ENCODE results near the gene SEMA4G.

Gene SEMA4G

GRCh38 chr10:100970914-100971811 lies 1.9 kb downstream of the SEMA4G start:
- TF ChIP-seq TCF4 (CRISPR knock-in tag; IDR thresholded peaks at IDR 0.05; ENCODE audit: borderline replicate concordance), result no peak
- TF ChIP-seq ZNF70 (CRISPR knock-in tag; IDR thresholded peaks at IDR 0.05), result no peak
- TF ChIP-seq CSRNP3 (CRISPR knock-in tag; IDR thresholded peaks at IDR 0.05), result no peak
- no peak for TF ChIP-seq CSDC2 (CRISPR knock-in tag; IDR thresholded peaks at IDR 0.05)
- no peak for TF ChIP-seq TOX (CRISPR knock-in tag; IDR thresholded peaks at IDR 0.05; ENCODE audit: borderline replicate concordance)
- TF ChIP-seq, protein P1, sequence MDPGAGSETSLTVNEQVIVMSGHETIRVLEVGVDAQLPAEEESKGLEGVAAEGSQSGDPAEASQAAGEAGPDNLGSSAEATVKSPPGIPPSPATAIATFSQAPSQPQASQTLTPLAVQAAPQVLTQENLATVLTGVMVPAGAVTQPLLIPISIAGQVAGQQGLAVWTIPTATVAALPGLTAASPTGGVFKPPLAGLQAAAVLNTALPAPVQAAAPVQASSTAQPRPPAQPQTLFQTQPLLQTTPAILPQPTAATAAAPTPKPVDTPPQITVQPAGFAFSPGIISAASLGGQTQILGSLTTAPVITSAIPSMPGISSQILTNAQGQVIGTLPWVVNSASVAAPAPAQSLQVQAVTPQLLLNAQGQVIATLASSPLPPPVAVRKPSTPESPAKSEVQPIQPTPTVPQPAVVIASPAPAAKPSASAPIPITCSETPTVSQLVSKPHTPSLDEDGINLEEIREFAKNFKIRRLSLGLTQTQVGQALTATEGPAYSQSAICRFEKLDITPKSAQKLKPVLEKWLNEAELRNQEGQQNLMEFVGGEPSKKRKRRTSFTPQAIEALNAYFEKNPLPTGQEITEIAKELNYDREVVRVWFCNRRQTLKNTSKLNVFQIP (CRISPR knock-in tag; IDR thresholded peaks at IDR 0.05; ENCODE audit: borderline replicate concordance, low read depth), result no peak
- TF ChIP-seq GLIS3 (CRISPR knock-in tag; IDR thresholded peaks at IDR 0.05), result no peak
- TF ChIP-seq SNAI2 (CRISPR knock-in tag; IDR thresholded peaks at IDR 0.05), result no peak
- TF ChIP-seq PATZ1 (CRISPR knock-in tag; IDR thresholded peaks at IDR 0.05; ENCODE audit: borderline replicate concordance), result no peak
- no peak for TF ChIP-seq BACH2 (CRISPR knock-in tag; IDR thresholded peaks at IDR 0.05; ENCODE audit: borderline replicate concordance)
- TF ChIP-seq OSR1 (CRISPR knock-in tag; IDR thresholded peaks at IDR 0.05), result no peak
- no peak for TF ChIP-seq ZNF565 (CRISPR knock-in tag; conservative IDR thresholded peaks at IDR 0.05; ENCODE audit: low read depth)
- no peak for TF ChIP-seq RARB (CRISPR knock-in tag; IDR thresholded peaks at IDR 0.05)
- TF ChIP-seq ZNF8 (CRISPR knock-in tag; IDR thresholded peaks at IDR 0.05), result no peak
- no peak for TF ChIP-seq ISL1 (CRISPR knock-in tag; IDR thresholded peaks at IDR 0.05)
- no peak for TF ChIP-seq ESRRG (CRISPR knock-in tag; IDR thresholded peaks at IDR 0.05)
- no peak for TF ChIP-seq ZFP30 (CRISPR knock-in tag; IDR thresholded peaks at IDR 0.05)
- no peak for TF ChIP-seq ZFP3 (CRISPR knock-in tag; IDR thresholded peaks at IDR 0.05)
- no peak for ATAC-seq

DNA sequence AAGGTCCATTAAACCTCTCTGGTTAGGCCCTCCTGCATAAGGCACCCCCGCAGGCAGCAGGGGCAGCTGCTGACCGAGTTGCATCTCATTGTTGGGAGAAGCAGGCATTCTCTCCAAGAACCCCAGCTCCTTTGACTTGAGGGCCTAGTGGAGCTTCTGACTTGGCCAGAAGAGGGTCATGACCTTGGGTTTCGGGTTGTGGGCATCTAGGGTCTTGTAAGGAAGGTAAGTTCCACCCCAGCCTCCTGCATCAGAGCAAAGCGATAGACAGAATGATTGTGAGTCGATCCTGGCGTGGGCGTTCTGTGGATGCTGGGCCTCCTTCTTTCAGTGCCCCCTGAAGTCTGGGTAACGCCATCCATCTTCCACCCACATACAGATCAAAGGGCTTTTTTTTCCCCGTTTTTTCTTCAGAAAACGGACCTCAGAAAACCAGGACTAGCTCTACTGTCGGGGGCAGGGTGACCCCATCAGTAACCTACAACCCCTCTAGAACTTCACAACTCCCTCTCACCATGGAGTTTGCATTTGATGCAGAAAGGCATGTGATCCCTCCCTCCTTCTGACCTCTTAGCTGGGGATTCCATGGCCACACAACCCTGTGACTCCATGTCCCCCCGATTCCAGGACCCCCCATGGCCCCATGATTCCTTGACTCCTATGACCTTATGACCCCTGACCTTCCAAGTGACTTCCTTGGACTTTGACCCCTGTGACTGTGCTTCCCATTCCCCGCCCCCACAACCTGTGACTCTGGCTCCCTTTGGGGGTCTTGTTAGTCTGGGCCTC lies 3.0 kb downstream of the SEMA4G start:
- ATAC-seq, result no peak
- no peak for TF ChIP-seq PATZ1 (CRISPR knock-in tag; IDR thresholded peaks at IDR 0.05; ENCODE audit: borderline replicate concordance)

DNA sequence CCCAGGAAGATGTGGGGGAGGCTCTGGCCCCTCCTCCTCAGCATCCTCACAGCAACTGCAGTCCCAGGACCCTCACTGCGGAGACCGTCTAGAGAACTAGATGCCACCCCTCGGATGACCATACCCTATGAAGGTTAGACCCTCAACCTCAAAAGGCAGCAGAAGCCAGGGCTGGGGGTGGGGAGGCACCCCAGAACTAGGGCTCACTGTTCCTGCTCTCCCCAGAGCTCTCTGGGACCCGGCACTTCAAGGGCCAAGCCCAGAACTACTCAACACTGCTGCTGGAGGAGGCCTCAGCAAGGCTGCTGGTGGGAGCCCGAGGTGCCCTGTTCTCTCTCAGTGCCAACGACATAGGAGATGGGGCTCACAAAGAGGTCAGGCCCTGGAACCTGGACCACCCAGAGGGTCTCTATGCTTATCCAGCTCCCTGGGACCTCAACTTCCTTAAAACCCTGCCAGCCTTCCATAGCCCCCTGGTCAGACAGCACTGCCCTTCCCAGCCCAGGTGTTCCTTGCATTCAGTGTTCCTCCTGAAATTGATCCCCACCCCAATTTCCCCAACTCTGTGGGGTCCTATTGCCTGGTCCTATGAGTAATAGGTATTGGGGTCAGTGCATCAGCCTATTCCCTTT lies 3.7 kb downstream of the SEMA4G start:
- no peak for ATAC-seq
- no peak for TF ChIP-seq PATZ1 (CRISPR knock-in tag; IDR thresholded peaks at IDR 0.05; ENCODE audit: borderline replicate concordance)
- no peak for TF ChIP-seq ZC3H10 (CRISPR knock-in tag; IDR thresholded peaks at IDR 0.05)
- TF ChIP-seq RARB (CRISPR knock-in tag; IDR thresholded peaks at IDR 0.05), result no peak
- no peak for TF ChIP-seq PPARA (CRISPR knock-in tag; IDR thresholded peaks at IDR 0.05; ENCODE audit: borderline replicate concordance)
- no peak for TF ChIP-seq OSR1 (CRISPR knock-in tag; IDR thresholded peaks at IDR 0.05)
- TF ChIP-seq BACH2 (CRISPR knock-in tag; IDR thresholded peaks at IDR 0.05; ENCODE audit: borderline replicate concordance), result no peak
- TF ChIP-seq, protein P2, sequence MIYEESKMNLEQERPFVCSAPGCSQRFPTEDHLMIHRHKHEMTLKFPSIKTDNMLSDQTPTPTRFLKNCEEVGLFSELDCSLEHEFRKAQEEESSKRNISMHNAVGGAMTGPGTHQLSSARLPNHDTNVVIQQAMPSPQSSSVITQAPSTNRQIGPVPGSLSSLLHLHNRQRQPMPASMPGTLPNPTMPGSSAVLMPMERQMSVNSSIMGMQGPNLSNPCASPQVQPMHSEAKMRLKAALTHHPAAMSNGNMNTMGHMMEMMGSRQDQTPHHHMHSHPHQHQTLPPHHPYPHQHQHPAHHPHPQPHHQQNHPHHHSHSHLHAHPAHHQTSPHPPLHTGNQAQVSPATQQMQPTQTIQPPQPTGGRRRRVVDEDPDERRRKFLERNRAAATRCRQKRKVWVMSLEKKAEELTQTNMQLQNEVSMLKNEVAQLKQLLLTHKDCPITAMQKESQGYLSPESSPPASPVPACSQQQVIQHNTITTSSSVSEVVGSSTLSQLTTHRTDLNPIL (CRISPR knock-in tag; IDR thresholded peaks at IDR 0.05; ENCODE audit: low read depth), result no peak
- TF ChIP-seq ZNF70 (CRISPR knock-in tag; IDR thresholded peaks at IDR 0.05), result no peak
- TF ChIP-seq ZFP3 (CRISPR knock-in tag; IDR thresholded peaks at IDR 0.05), result no peak
- no peak for TF ChIP-seq SNAI2 (CRISPR knock-in tag; IDR thresholded peaks at IDR 0.05)
- TF ChIP-seq, protein P1 (CRISPR knock-in tag; IDR thresholded peaks at IDR 0.05; ENCODE audit: borderline replicate concordance, low read depth), result no peak
- no peak for TF ChIP-seq CSDC2 (CRISPR knock-in tag; IDR thresholded peaks at IDR 0.05)
- no peak for TF ChIP-seq ESRRG (CRISPR knock-in tag; IDR thresholded peaks at IDR 0.05)

Data from SK-N-SH treated with all-trans-retinoic acid at 6 μM for 48 hours (cell line).